Neural cell (in vitro differentiated cells): ENCODE results near the gene HGF. TPM values are rescaled to one million over a fixed set of nuclear protein-coding genes. Genes with fewer than 3 reads are reported as not detected.

Experiments used
- H2AFZ ChIP-seq: fragments of 200-600, 300-800 bp; sonication (generic), shearing (Covaris generic); 2 replicates; pipeline ENCODE4 v1.6.0; 2014; ENCODE audit warnings: low read depth, mild to moderate bottlenecking, antibody characterized with exemption, low read length, moderate library complexity
- H3F3A ChIP-seq: fragments of 200-600 bp; shearing (Covaris generic); 2 replicates; pipeline ENCODE4 v1.6.1; 2016; ENCODE audit warnings: mild to moderate bottlenecking, moderate library complexity, mixed read lengths, antibody characterized with exemption, low read length; ENCODE audit not compliant: insufficient read depth, poor library complexity, severe bottlenecking
- H3K27ac ChIP-seq: fragments of 200-600, 300-800 bp; sonication (generic), shearing (Covaris generic); 2 replicates; pipeline ENCODE4 v1.5.1; 2014; ENCODE audit warnings: mild to moderate bottlenecking, low read length, moderate library complexity
- H3K27me3 ChIP-seq: fragments of 300-800, 200-600 bp; sonication (generic), shearing (Covaris generic); 2 replicates; pipeline ENCODE4 v1.6.0; 2014; ENCODE audit warnings: mild to moderate bottlenecking, low read depth, low read length, moderate library complexity; ENCODE audit not compliant: insufficient read depth
- H3K36me3 ChIP-seq: fragments of 300-800, 200-600 bp; sonication (generic), shearing (Covaris generic); 2 replicates; pipeline ENCODE4 v1.5.1; 2014; ENCODE audit warnings: mild to moderate bottlenecking, antibody characterized with exemption, low read length, moderate library complexity; ENCODE audit not compliant: insufficient read depth
- H3K4me2 ChIP-seq: fragments of 300-800, 200-600 bp; sonication (generic), shearing (Covaris generic); 2 replicates; pipeline ENCODE4 v1.6.0; 2014; ENCODE audit warnings: mild to moderate bottlenecking, low read length
- H3K4me3 ChIP-seq: fragments of 300-800, 200-600 bp; sonication (generic), shearing (Covaris generic); 2 replicates; pipeline ENCODE4 v1.5.1; 2014; ENCODE audit warnings: mild to moderate bottlenecking, low read length, moderate library complexity
- H3K79me2 ChIP-seq: fragments of 200-600 bp; shearing (Covaris generic); replicated peaks from 2 replicates; pipeline ENCODE4 v1.6.0; 2014; ENCODE audit warnings: mild to moderate bottlenecking, low read length, moderate library complexity; ENCODE audit not compliant: insufficient read depth
- H3K9ac ChIP-seq: fragments of 300-800, 200-600 bp; sonication (generic), shearing (Covaris generic); 2 replicates; pipeline ENCODE4 v1.6.1; 2016; ENCODE audit warnings: mild to moderate bottlenecking, low read length, mixed read lengths
- H3K9me2 ChIP-seq: fragments of 200-600 bp; shearing (Covaris generic); 2 replicates; pipeline ENCODE4 v1.6.1; 2016; ENCODE audit warnings: mild to moderate bottlenecking, low read length, mixed read lengths; ENCODE audit not compliant: insufficient read depth
- H3K9me3 ChIP-seq: fragments of 200-600, 300-800 bp; sonication (generic), shearing (Covaris generic); 2 replicates; pipeline ENCODE4 v1.6.1; 2016; ENCODE audit warnings: mild to moderate bottlenecking, mixed run types, low read length, moderate library complexity, mixed read lengths
- H4K20me1 ChIP-seq: fragments of 200-600 bp; shearing (Covaris generic); 2 replicates; pipeline ENCODE4 v1.6.1; 2016; ENCODE audit warnings: mild to moderate bottlenecking, mixed run types; ENCODE audit not compliant: insufficient read depth
- CTCF ChIP-seq: fragments of 450-650 bp; IDR thresholded peaks from 2 replicates; pipeline ENCODE4 v1.5.1; 2014; ENCODE audit warnings: antibody characterized with exemption, mild to moderate bottlenecking, moderate library complexity; ENCODE audit not compliant: poor library complexity, severe bottlenecking
- EP300 ChIP-seq: fragments of 450-650 bp; conservative IDR thresholded peaks from 2 replicates; pipeline ENCODE4 v1.6.1; 2014; ENCODE audit warnings: antibody characterized with exemption, mild to moderate bottlenecking, moderate library complexity; ENCODE audit not compliant: poor library complexity, severe bottlenecking
- EZH2 ChIP-seq: fragments of 200-600, 300-800 bp; shearing (Covaris generic), sonication (generic); IDR thresholded peaks from 2 replicates; pipeline ENCODE4 v1.6.1; 2014; ENCODE audit warnings: antibody characterized with exemption, low read length, borderline replicate concordance, mild to moderate bottlenecking; ENCODE audit not compliant: insufficient read depth, poor library complexity, severe bottlenecking
- MXI1 ChIP-seq: fragments of 450-650 bp; conservative IDR thresholded peaks from 2 replicates; pipeline ENCODE4 v1.6.1; 2014; ENCODE audit warnings: antibody characterized with exemption, mild to moderate bottlenecking; ENCODE audit not compliant: poor library complexity, severe bottlenecking
- POLR2AphosphoS5 ChIP-seq: IDR thresholded peaks from 2 replicates; pipeline ENCODE4 v1.6.1; 2012
- RAD21 ChIP-seq: fragments of 450-650 bp; conservative IDR thresholded peaks from 2 replicates; pipeline ENCODE4 v1.6.1; 2014; ENCODE audit warnings: antibody characterized with exemption, mild to moderate bottlenecking, moderate library complexity
- REST ChIP-seq: IDR thresholded peaks from 2 replicates; pipeline ENCODE4 v1.6.1; 2012; ENCODE audit warnings: borderline replicate concordance
- SMC3 ChIP-seq: fragments of 450-650 bp; conservative IDR thresholded peaks from 2 replicates; pipeline ENCODE4 v1.6.1; 2014; ENCODE audit warnings: antibody characterized with exemption, mild to moderate bottlenecking, moderate library complexity; ENCODE audit not compliant: poor library complexity
- TAF1 ChIP-seq: IDR thresholded peaks from 2 replicates; pipeline ENCODE4 v1.6.1; 2012; ENCODE audit warnings: low read depth
- polyA plus RNA-seq: library from polyadenylated mRNA; depleted of rRNA; stranded (reverse); fragments of >200 nt; gene quantifications from 2 replicates; pipeline ENCODE4 v1.2.3, GENCODE V29; 2014

The HGF gene
- polyA plus RNA-seq, 1 donor from 2014 or later, result not detected

- no peak overlapping the region for H3K4me3 ChIP-seq
- H3K9ac ChIP-seq, result no peak overlapping the region
- H3K9me3 ChIP-seq, result no peaks in the 10 kb centered on the region
- no peaks in the 10 kb centered on the region for H3K27me3 ChIP-seq
- H3F3A ChIP-seq, result peaks cover 5% of the 10 kb centered on the region
- H2AFZ ChIP-seq, result no peak overlapping the region
- H3K4me2 ChIP-seq, result no peak overlapping the region
- no peaks in the 10 kb centered on the region for H4K20me1 ChIP-seq
- no peaks in the 10 kb centered on the region for H3K36me3 ChIP-seq
- H3K9me2 ChIP-seq, result no peaks in the 10 kb centered on the region
- H3K27ac ChIP-seq, result no peak overlapping the region
- H3K79me2 ChIP-seq, result no peaks in the 10 kb centered on the region
- TF ChIP-seq TAF1 (no peak), REST (no peak), EP300 (no peak), EZH2 (no peak), POLR2AphosphoS5 (no peak), SMC3 (no peak)
Observed at GRCh38 chr7:81791568-81792518, 22.0 kb upstream of the HGF start.

- peaks cover 5% of the 10 kb centered on the region for H3F3A ChIP-seq
- no peak overlapping the region for H3K27ac ChIP-seq
- no peaks in the 10 kb centered on the region for H3K79me2 ChIP-seq
- no peak overlapping the region for H3K9ac ChIP-seq
- no peaks in the 10 kb centered on the region for H3K36me3 ChIP-seq
- H3K4me3 ChIP-seq, result no peak overlapping the region
- H2AFZ ChIP-seq, result no peak overlapping the region
- no peak for TF ChIP-seq POLR2AphosphoS5
- no peak for TF ChIP-seq CTCF
- TF ChIP-seq REST, result no peak
- TF ChIP-seq TAF1, result no peak
- TF ChIP-seq SMC3, result no peak
- TF ChIP-seq MXI1, result no peak
- no peak for TF ChIP-seq EZH2
- no peak for TF ChIP-seq RAD21
- TF ChIP-seq EP300, result no peak
- no peaks in the 10 kb centered on the region for H3K9me3 ChIP-seq
- no peaks in the 10 kb centered on the region for H4K20me1 ChIP-seq
- H3K9me2 ChIP-seq, result no peaks in the 10 kb centered on the region
- H3K27me3 ChIP-seq, result no peaks in the 10 kb centered on the region
- no peak overlapping the region for H3K4me2 ChIP-seq
Observed at GRCh38 chr7:81790686-81791085, 20.8 kb upstream of the HGF start.
